HepG2 (cell line): Measurements from ENCODE around the gene SCN4B. TPM values are rescaled to one million over a fixed set of nuclear protein-coding genes. Genes with fewer than 3 reads are reported as not detected.

ENCODE experiments used
- ARID4A ChIP-seq: sonication (generic); formaldehyde crosslinking; IDR thresholded peaks from 2 replicates; pipeline ENCODE4 v1.5.0; 2020; ENCODE audit warnings: mild to moderate bottlenecking, missing genetic modification reagents, borderline replicate concordance
- CEBPB ChIP-seq: IDR thresholded peaks from 2 replicates; pipeline ENCODE4 v1.6.1; 2011; ENCODE audit warnings: low read depth, low read length, improper control_type of control experiment, borderline replicate concordance
- ESRRA ChIP-seq: sonication (generic); formaldehyde crosslinking; IDR thresholded peaks from 2 replicates; pipeline ENCODE4 v1.5.1; 2020; ENCODE audit warnings: mild to moderate bottlenecking, low read depth, missing genetic modification reagents
- FOXO1 ChIP-seq: sonication (generic); formaldehyde crosslinking; IDR thresholded peaks from 2 replicates; pipeline ENCODE4 v1.4.0; 2020; ENCODE audit warnings: missing genetic modification reagents
- GABPA ChIP-seq, 2 experiments: IDR thresholded peaks; 2 replicates each; pipeline ENCODE4 v1.6.1; 2011 to 2016; ENCODE audit warnings: low read depth in 2 of 2, low read length in 1 of 2, missing biosample characterization in 1 of 2, missing genetic modification characterization in 1 of 2
- GATAD2A ChIP-seq: IDR thresholded peaks from 2 replicates; pipeline ENCODE4 v1.6.1; 2016
- MAZ ChIP-seq, 2 experiments: sonication (generic) in 1 of 2; formaldehyde crosslinking in 1 of 2; IDR thresholded peaks; 2 replicates each; pipeline versions ENCODE4 v1.5.0 to v1.6.1; 2012 to 2020; ENCODE audit warnings: low read depth in 2 of 2, mild to moderate bottlenecking in 2 of 2, borderline replicate concordance in 1 of 2, improper control_type of control experiment in 1 of 2, low read length in 1 of 2, missing genetic modification reagents in 1 of 2, moderate library complexity in 1 of 2
- NCOA1 ChIP-seq: sonication (generic); formaldehyde crosslinking; IDR thresholded peaks from 2 replicates; pipeline ENCODE4 v1.9.0; 2021; ENCODE audit warnings: missing genetic modification reagents
- RBFOX2 ChIP-seq: fragments of 200-400 bp; formaldehyde crosslinking; IDR thresholded peaks from 2 replicates; pipeline ENCODE4 v1.6.1; 2017; ENCODE audit warnings: low read depth, mild to moderate bottlenecking, low read length
- SALL1 ChIP-seq: sonication (generic); formaldehyde crosslinking; IDR thresholded peaks from 2 replicates; pipeline ENCODE4 v1.8.0; 2022; ENCODE audit warnings: mild to moderate bottlenecking, missing genetic modification reagents
- TAF1 ChIP-seq: sonication (generic); formaldehyde crosslinking; IDR thresholded peaks from 2 replicates; pipeline ENCODE4 v1.4.0; 2020; ENCODE audit warnings: missing genetic modification reagents
- THAP9 ChIP-seq: sonication (generic); formaldehyde crosslinking; IDR thresholded peaks from 2 replicates; pipeline ENCODE4; 2020; ENCODE audit warnings: missing genetic modification reagents, mild to moderate bottlenecking, borderline replicate concordance
- ZFP36 ChIP-seq: fragments of 150-350 bp; IDR thresholded peaks from 2 replicates; pipeline ENCODE4 v1.6.1; 2018; ENCODE audit warnings: borderline replicate concordance, low read length, low read depth; ENCODE audit not compliant: partially characterized antibody
- ZGPAT ChIP-seq: IDR thresholded peaks from 2 replicates; pipeline ENCODE4 v1.6.1; 2016; ENCODE audit warnings: mild to moderate bottlenecking
- ZIK1 ChIP-seq: sonication (generic); formaldehyde crosslinking; IDR thresholded peaks from 2 replicates; pipeline ENCODE4 v1.5.0; 2020; ENCODE audit warnings: mild to moderate bottlenecking, low read depth, missing genetic modification reagents, borderline replicate concordance
- ZNF205 ChIP-seq: IDR thresholded peaks from 2 replicates; pipeline ENCODE4 v1.6.1; 2018; ENCODE audit warnings: missing biosample characterization, missing genetic modification reagents
- ZNF225 ChIP-seq: sonication (generic); formaldehyde crosslinking; IDR thresholded peaks from 2 replicates; pipeline ENCODE4 v1.4.0; 2020; ENCODE audit warnings: mild to moderate bottlenecking, missing genetic modification reagents
- ZNF572 ChIP-seq: sonication (generic); formaldehyde crosslinking; IDR thresholded peaks from 2 replicates; pipeline ENCODE4 v1.5.1; 2020; ENCODE audit warnings: mild to moderate bottlenecking, missing genetic modification reagents
- ZNF652 ChIP-seq: IDR thresholded peaks from 2 replicates; pipeline ENCODE4 v1.6.1; 2016; ENCODE audit warnings: low read depth, borderline replicate concordance
- polyA plus RNA-seq, 8 experiments: library from polyadenylated mRNA; depleted of rRNA in 3 of 8; stranded (reverse) in 7 of 8; unstranded in 1 of 8; fragments of >200 nt; fragmentation: Illumina TruSeq in 4 of 8; extraction: Trizol in 4 of 8; gene quantifications; 2 replicates each; pipeline versions ENCODE4 v1.2.1 to v1.2.3, GENCODE V29; 2011 to 2016; ENCODE audit warnings: low read depth in 4 of 8, missing spikeins in 1 of 8, mixed read lengths in 1 of 8; ENCODE audit not compliant: insufficient read depth in 1 of 8
- total RNA-seq, 5 experiments: library from RNA; depleted of rRNA; stranded (reverse); fragments of >200 nt; fragmentation: Illumina TruSeq; extraction: Trizol; gene quantifications; 2 replicates each; pipeline ENCODE4 v1.2.3, GENCODE V29; 2016; ENCODE audit warnings: low read depth in 1 of 5

The SCN4B gene
- total and polyA plus RNA-seq, 2 of the 13 experiments (the other 11 are each of a cell fraction or from before 2014, with no cell fraction given) = 0.04 to 0.29 TPM

GRCh38 chr11:118145285-118146227 is 7.1 kb downstream of the SCN4B start (continued):
- TF ChIP-seq MAZ (IDR thresholded peaks at IDR 0.05; ENCODE audit: borderline replicate concordance, low read depth, low read length) (0 out of 2 replicates have a peak, but pooled peaks have one; percentile 26), MAZ (CRISPR knock-in tag; IDR thresholded peaks at IDR 0.05; ENCODE audit: low read depth) (no peak), ZNF225 (CRISPR knock-in tag) (peak; percentile 80; the same call in 1 of the 2 replicates), ZFP36 (peak; percentile 7), TAF1 (CRISPR knock-in tag) (peak; percentile 25; the same call in 1 of the 2 replicates), SALL1 (CRISPR knock-in tag) (peak; percentile 59), FOXO1 (CRISPR knock-in tag) (0 out of 2 replicates have a peak, but pooled peaks have one; percentile 32), ZIK1 (CRISPR knock-in tag) (0 out of 2 replicates have a peak, but pooled peaks have one; percentile 55), ZGPAT (CRISPR knock-in tag) (peak; percentile 55; the same call in 1 of the 2 replicates), ZNF572 (peak; percentile 91; the same call in 1 of the 2 replicates), ESRRA (CRISPR knock-in tag) (peak; percentile 32; the same call in 1 of the 2 replicates), CEBPB (no peak), GABPA (IDR thresholded peaks at IDR 0.05; ENCODE audit: low read depth, low read length) (no peak), GABPA (CRISPR knock-in tag; IDR thresholded peaks at IDR 0.05; ENCODE audit: low read depth) (no peak), ARID4A (CRISPR knock-in tag) (peak; percentile 66; the same call in 1 of the 2 replicates), RBFOX2 (0 out of 2 replicates have a peak, but pooled peaks have one; percentile 32), THAP9 (peak; percentile 29; the same call in 1 of the 2 replicates), ZNF205 (CRISPR knock-in tag) (peak; percentile 91), ZNF652 (CRISPR knock-in tag) (no peak), GATAD2A (peak; percentile 34; the same call in 1 of the 2 replicates), NCOA1 (CRISPR knock-in tag) (no peak)
